ENCODE measurements around the gene ANKFY1.

GRCh38 chr17:4175921-4176807 lies 87.6 kb downstream of the ANKFY1 start:
- TF ChIP-seq CTCF (IDR thresholded peaks at IDR 0.05; ENCODE audit: low read length): no peak
- TF ChIP-seq EZH2 (optimal IDR thresholded peaks at IDR 0.05; ENCODE audit: low read depth, low read length): no peak
